ENCODE measurements around the gene NPAS3. TPM values are rescaled to one million over a fixed set of nuclear protein-coding genes. Genes with fewer than 3 reads are reported as not detected.

NPAS3 gene
- total RNA-seq, 1 experiment from 2014 or later: not detected

DNA sequence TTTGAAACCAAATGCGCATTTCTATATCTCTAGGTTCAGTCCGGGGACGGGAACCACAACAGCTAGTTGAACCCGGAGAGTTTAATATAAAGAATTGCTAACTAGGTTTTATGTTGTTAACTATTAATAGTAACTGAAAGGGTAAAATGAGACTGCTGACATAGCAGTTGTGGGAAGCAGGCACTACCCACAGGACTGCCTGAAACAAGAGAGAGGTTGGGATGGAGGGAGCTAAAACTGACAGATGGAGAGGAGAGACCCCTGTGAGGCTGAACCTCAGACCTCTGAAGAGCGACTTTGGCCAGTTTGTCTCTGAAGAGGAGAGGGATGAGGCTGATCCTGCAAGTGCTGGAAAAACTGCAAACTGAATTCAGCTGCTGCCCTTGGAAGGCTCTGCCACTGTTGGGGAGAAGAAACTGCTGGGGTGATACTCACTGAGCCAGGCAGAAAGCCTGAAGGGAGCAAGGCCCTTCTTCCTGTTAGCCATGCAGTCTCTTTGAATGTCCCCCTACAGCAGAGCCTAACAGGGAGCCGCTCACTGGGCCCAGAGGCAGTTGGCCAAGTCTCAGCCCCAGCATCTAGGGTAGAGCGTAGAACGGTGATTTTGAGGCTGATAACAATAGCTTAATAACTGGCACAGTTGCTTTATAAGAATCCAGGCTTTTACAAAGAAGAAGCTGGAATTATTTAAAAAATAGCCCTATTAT is 172.2 kb downstream of the NPAS3 start:
- ATAC-seq (no peak), DNase-seq (ENCODE audit: low read depth, low spot score) (no peak)
- Histone ChIP-seq H3K4me3 (replicated peaks in 1 of 2; ENCODE audit: low read depth in 1 of 2, low read length in 2 of 2) (no peak overlapping the region), H3K9me2 (ENCODE audit: insufficient read depth) (no peaks in the 10 kb centered on the region), H3K27ac (ENCODE audit: low read depth, low read length) (no peak overlapping the region), H3K4me1 (ENCODE audit: control insufficient read depth in 1 of 2, insufficient read depth in 2 of 2, low read length in 2 of 2) (no peaks in the 10 kb centered on the region), H3K79me2 (ENCODE audit: insufficient read depth, low read length) (no peaks in the 10 kb centered on the region), H4K20me1 (ENCODE audit: insufficient read depth) (no peaks in the 10 kb centered on the region), H3K9me3 (ENCODE audit: control insufficient read depth in 1 of 2, insufficient read depth in 1 of 2, low read depth in 1 of 2, low read length in 2 of 2) (no peaks in the 10 kb centered on the region), H3K36me3 (ENCODE audit: control insufficient read depth in 1 of 2, insufficient read depth in 2 of 2, low read length in 2 of 2) (no peaks in the 10 kb centered on the region), H3K4me2 (ENCODE audit: low read length) (no peak overlapping the region), H3K9ac (ENCODE audit: low read length) (no peak overlapping the region), H2AFZ (ENCODE audit: low read depth, low read length, poor library complexity, severe bottlenecking) (no peak overlapping the region), H3K27me3 (ENCODE audit: insufficient read depth, low read length) (no peaks in the 10 kb centered on the region)
- ChIA-PET CTCF (no interaction called here), POLR2A (no interaction called here), RAD21 (ENCODE audit: low non-redundant PET in 1 of 2, low total read pairs in 2 of 2, uncharacterized antibody in 2 of 2, unreplicated experiment in 2 of 2) (no interaction called here)
- TF ChIP-seq SRF (IDR thresholded peaks at IDR 0.05; ENCODE audit: low read depth) (no peak), CEBPB (IDR thresholded peaks at IDR 0.05; ENCODE audit: low read depth) (no peak), POLR2AphosphoS5 (IDR thresholded peaks at IDR 0.05; ENCODE audit: low read depth, low read length) (no peak), ATF3 (IDR thresholded peaks at IDR 0.05) (no peak), EGR1 (IDR thresholded peaks at IDR 0.05; ENCODE audit: low read depth) (no peak), CBX3 (IDR thresholded peaks at IDR 0.05; ENCODE audit: low read depth) (no peak), ZBTB33 (IDR thresholded peaks at IDR 0.05; ENCODE audit: extremely low read depth, insufficient replicate concordance, low read length) (no peak), ZFX (IDR thresholded peaks at IDR 0.05) (no peak), EZH2phosphoT487 (IDR thresholded peaks at IDR 0.05; ENCODE audit: borderline replicate concordance) (no peak), SP1 (IDR thresholded peaks at IDR 0.05; ENCODE audit: low read depth) (no peak), YY1 (IDR thresholded peaks at IDR 0.05; ENCODE audit: extremely low read depth, insufficient replicate concordance, low read depth, low read length) (no peak), SIN3A (IDR thresholded peaks at IDR 0.05; ENCODE audit: low read depth) (no peak), MAX (IDR thresholded peaks at IDR 0.05) (no peak), EZH2 (IDR thresholded peaks at IDR 0.05) (no peak), JUND (IDR thresholded peaks at IDR 0.05) (no peak), ZNF274 (IDR thresholded peaks at IDR 0.05; ENCODE audit: low read depth, low read length) (no peak), POLR2A (IDR thresholded peaks at IDR 0.05; ENCODE audit: borderline replicate concordance, extremely low read depth, insufficient read depth, insufficient read length) (no peak), FOSL1 (IDR thresholded peaks at IDR 0.05; ENCODE audit: low read depth) (no peak)
- TF ChIP-seq, protein P1, sequence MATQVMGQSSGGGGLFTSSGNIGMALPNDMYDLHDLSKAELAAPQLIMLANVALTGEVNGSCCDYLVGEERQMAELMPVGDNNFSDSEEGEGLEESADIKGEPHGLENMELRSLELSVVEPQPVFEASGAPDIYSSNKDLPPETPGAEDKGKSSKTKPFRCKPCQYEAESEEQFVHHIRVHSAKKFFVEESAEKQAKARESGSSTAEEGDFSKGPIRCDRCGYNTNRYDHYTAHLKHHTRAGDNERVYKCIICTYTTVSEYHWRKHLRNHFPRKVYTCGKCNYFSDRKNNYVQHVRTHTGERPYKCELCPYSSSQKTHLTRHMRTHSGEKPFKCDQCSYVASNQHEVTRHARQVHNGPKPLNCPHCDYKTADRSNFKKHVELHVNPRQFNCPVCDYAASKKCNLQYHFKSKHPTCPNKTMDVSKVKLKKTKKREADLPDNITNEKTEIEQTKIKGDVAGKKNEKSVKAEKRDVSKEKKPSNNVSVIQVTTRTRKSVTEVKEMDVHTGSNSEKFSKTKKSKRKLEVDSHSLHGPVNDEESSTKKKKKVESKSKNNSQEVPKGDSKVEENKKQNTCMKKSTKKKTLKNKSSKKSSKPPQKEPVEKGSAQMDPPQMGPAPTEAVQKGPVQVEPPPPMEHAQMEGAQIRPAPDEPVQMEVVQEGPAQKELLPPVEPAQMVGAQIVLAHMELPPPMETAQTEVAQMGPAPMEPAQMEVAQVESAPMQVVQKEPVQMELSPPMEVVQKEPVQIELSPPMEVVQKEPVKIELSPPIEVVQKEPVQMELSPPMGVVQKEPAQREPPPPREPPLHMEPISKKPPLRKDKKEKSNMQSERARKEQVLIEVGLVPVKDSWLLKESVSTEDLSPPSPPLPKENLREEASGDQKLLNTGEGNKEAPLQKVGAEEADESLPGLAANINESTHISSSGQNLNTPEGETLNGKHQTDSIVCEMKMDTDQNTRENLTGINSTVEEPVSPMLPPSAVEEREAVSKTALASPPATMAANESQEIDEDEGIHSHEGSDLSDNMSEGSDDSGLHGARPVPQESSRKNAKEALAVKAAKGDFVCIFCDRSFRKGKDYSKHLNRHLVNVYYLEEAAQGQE (IDR thresholded peaks at IDR 0.05; ENCODE audit: low read depth): no peak
- intact Hi-C loops (cut with micrococcal nuclease): no loop called here
- BruUV-seq (replicated peaks): no TSS peak
